Activated naive CD8-positive, alpha-beta T cell treated with anti-CD3 and anti-CD28 coated beads, Interleukin-2, amount 50 U/mL, for 24 hours (primary cell): ENCODE data around the gene TFB2M.

Experiments used
- ATAC-seq: fragments of 150-1000 bp; cut with Tn5 transposase; one replicate; pipeline ENCODE4 v1.10.0; 2021
- DNase-seq: peaks from one replicate; pipeline ENCODE4 v3.0.0; 2021
- H3K27ac Mint-ChIP-seq: one replicate; pipeline ENCODE4 v1.8.0; 2021; ENCODE audit warnings: mild to moderate bottlenecking, mixed read lengths
- H3K27me3 Mint-ChIP-seq: one replicate; pipeline ENCODE4 v1.8.0; 2021; ENCODE audit warnings: mixed read lengths
- H3K36me3 Mint-ChIP-seq: one replicate; pipeline ENCODE4 v1.8.0; 2021; ENCODE audit warnings: low read depth, mixed read lengths
- H3K4me1 Mint-ChIP-seq: one replicate; pipeline ENCODE4 v1.8.0; 2021; ENCODE audit warnings: mixed read lengths
- H3K4me3 Mint-ChIP-seq: one replicate; pipeline ENCODE4 v1.8.0; 2021; ENCODE audit warnings: mild to moderate bottlenecking, moderate library complexity, mixed read lengths
- H3K9me3 Mint-ChIP-seq: one replicate; pipeline ENCODE4 v1.8.0; 2021; ENCODE audit warnings: mixed read lengths

The TFB2M gene

GRCh38 chr1:246506367-246506673 lies 59.7 kb downstream of the TFB2M start:
- Mint-ChIP-seq H3K27me3 (no peaks in the 10 kb centered on the region), H3K4me3 (peak overlapping the region; percentile 88), H3K36me3 (peaks cover 8% of the 10 kb centered on the region), H3K9me3 (no peaks in the 10 kb centered on the region), H3K27ac (peak overlapping the region; percentile 74), H3K4me1 (peaks cover 25% of the 10 kb centered on the region)
- DNase-seq (peak; percentile 18), ATAC-seq (no peak)

GRCh38 chr1:246503341-246503740 lies 62.7 kb downstream of the TFB2M start:
- Mint-ChIP-seq H3K36me3 (peaks cover 8% of the 10 kb centered on the region), H3K27ac (no peak overlapping the region), H3K4me1 (peaks cover 25% of the 10 kb centered on the region), H3K4me3 (no peak overlapping the region), H3K9me3 (no peaks in the 10 kb centered on the region), H3K27me3 (no peaks in the 10 kb centered on the region)
- no peak for DNase-seq
- ATAC-seq: no peak

GRCh38 chr1:246497331-246497915 lies 68.6 kb downstream of the TFB2M start:
- ATAC-seq (peak; percentile 81), DNase-seq (no peak)
- H3K4me1 Mint-ChIP-seq: peaks cover 13% of the 10 kb centered on the region
- H3K9me3 Mint-ChIP-seq: no peaks in the 10 kb centered on the region
- H3K36me3 Mint-ChIP-seq: peaks cover 5% of the 10 kb centered on the region
- no peaks in the 10 kb centered on the region for H3K27me3 Mint-ChIP-seq
- H3K27ac Mint-ChIP-seq: no peak overlapping the region
- no peak overlapping the region for H3K4me3 Mint-ChIP-seq

GRCh38 chr1:246492611-246493245 lies 73.3 kb downstream of the TFB2M start:
- no peaks in the 10 kb centered on the region for H3K27me3 Mint-ChIP-seq
- ATAC-seq (no peak), DNase-seq (peak; percentile 52)
- H3K4me3 Mint-ChIP-seq: no peak overlapping the region
- H3K9me3 Mint-ChIP-seq: no peaks in the 10 kb centered on the region
- no peak overlapping the region for H3K27ac Mint-ChIP-seq
- peaks cover 13% of the 10 kb centered on the region for H3K4me1 Mint-ChIP-seq
- H3K36me3 Mint-ChIP-seq: peaks cover 8% of the 10 kb centered on the region

GRCh38 chr1:246491551-246492053 lies 74.5 kb downstream of the TFB2M start:
- H3K27ac Mint-ChIP-seq: no peak overlapping the region

More at GRCh38 chr1:246491551-246492053, 74.5 kb downstream of the TFB2M start:
- H3K9me3 Mint-ChIP-seq: no peaks in the 10 kb centered on the region
- no peak for DNase-seq
- ATAC-seq: no peak
- peaks cover 11% of the 10 kb centered on the region for H3K4me1 Mint-ChIP-seq
- no peak overlapping the region for H3K4me3 Mint-ChIP-seq
- H3K36me3 Mint-ChIP-seq: peaks cover 8% of the 10 kb centered on the region
- no peaks in the 10 kb centered on the region for H3K27me3 Mint-ChIP-seq
